KOPT-K1 (cell line): Measurements from ENCODE around the gene ATP6V0A4.
"Not testable (repeated sequence)": the region's sequence is repeated elsewhere in the genome, so short reads cannot be mapped to it uniquely, and the experiment has no call there.

Experiments used
- H3K27ac ChIP-seq: fragments of 200-600 bp; sonication (generic); 2 replicates; pipeline ENCODE4 v1.5.1; 2016; ENCODE audit warnings: antibody characterized with exemption, mild to moderate bottlenecking, low read depth, low read length; ENCODE audit not compliant: poor library complexity, severe bottlenecking
- H3K36me3 ChIP-seq: fragments of 200-600 bp; sonication (generic); 2 replicates; pipeline ENCODE4 v1.5.1; 2017; ENCODE audit warnings: antibody characterized with exemption, mild to moderate bottlenecking, low read length, moderate library complexity; ENCODE audit not compliant: insufficient read depth
- H3K9me3 ChIP-seq: fragments of 200-600 bp; sonication (generic); 2 replicates; pipeline ENCODE4 v1.5.1; 2017; ENCODE audit warnings: antibody characterized with exemption, low read length, mild to moderate bottlenecking; ENCODE audit not compliant: insufficient read depth, poor library complexity, severe bottlenecking

The ATP6V0A4 gene

DNA sequence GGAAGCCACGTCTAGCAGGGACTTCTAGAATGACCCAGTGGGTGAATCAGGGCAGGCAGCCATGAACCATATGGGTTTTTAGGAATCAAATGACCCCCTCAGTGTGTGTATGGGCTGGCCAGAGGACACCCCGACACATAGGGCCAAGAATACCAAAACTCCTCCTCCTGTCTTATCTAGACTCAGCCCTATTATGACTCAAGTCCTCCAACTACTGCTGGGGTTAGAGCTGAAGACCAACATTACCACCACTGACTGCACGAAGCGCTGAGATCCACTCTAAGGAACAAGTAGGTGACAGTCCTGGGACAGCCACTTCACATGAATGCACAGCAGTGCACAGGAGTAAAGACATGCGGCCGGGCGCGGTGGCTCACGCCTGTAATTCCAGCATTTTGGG is 85.3 kb downstream of the ATP6V0A4 start:
- Histone ChIP-seq H3K27ac (no peak overlapping the region), H3K36me3 (no peaks in the 10 kb centered on the region; the same call in 1 of the 2 replicates), H3K9me3 (no peaks in the 10 kb centered on the region)

DNA sequence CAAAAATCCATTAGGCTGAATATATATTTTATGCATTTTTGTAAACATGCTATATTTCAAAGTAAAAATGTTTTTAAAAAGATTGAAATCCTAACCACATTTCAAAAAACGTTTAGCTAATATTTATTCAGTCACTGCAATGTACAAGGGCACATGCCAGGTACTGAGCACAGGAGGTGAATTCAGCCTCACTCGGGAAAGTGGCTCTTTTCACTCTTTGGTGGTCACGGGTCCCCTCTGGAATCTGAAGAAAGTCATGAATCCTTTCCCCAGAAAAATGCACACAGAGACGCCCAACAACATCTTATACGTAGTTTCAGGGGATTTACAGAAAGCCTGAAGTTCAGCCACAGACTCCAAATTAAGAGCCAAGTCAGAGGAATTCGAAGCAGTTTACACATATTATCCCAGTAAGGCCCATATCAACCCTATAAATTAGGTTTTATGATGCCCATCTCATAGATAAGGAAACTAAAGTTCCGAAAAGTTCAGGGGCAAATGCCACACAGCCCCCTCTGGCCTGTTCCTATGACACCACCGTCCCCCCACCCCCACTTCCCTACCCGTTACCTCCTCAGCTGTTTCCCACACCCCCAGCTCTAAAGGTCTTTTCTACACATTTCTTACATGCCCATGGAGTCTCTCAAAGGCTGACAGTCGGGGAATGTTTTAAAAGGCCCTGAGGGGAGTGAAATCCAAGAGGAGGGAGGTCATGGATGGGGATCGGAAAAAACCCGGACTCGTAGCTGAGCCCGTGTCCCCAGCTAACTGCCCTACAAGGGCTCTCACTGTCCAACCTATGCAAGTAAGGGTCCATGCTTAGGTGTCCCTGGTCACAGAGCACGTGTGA is 87.2 kb downstream of the ATP6V0A4 start:
- Histone ChIP-seq H3K9me3 (no peaks in the 10 kb centered on the region), H3K36me3 (no peaks in the 10 kb centered on the region; the same call in 1 of the 2 replicates), H3K27ac (no peak overlapping the region)

DNA sequence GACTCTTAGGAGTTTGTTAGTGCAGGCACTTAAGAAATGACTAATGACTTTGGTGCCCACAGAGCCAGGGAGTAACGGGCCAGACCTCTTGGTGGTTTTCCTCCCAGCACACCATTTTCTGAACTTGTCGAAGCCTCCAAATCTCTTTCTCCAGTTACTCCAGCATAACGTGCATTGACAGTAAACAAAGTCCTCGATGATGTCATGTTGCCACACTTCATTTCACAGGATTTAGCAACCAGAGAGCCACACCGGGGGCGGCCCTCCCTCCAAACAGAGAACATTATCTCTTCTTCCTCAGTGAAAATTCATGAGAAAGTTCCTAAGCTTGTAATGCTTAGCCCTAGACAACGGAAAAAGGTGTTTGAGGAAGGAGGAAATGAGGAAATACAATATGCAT is 92.8 kb downstream of the ATP6V0A4 start:
- Histone ChIP-seq H3K36me3 (no peaks in the 10 kb centered on the region), H3K9me3 (no peaks in the 10 kb centered on the region), H3K27ac (no peak overlapping the region)

DNA sequence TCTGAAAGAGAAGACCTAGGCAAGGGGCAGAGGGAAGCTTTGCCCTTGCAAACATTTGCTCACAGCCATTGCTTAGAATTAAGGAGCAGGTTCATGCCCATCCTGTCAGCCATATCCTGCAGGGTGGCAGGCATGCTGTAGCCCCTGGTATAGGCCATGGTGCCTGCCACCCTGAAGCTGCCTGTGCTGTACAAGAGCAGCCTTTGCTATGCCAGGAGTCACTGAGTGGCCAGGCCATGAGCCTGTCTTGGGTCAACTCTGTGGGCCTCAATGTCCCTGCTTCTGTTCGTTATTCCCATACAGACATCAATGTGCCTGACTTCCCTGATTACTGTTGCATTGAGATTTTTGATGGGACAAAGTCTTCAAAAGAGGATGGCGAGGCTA is 96.5 kb downstream of the ATP6V0A4 start:
- H3K36me3 ChIP-seq: no peaks in the 10 kb centered on the region

DNA sequence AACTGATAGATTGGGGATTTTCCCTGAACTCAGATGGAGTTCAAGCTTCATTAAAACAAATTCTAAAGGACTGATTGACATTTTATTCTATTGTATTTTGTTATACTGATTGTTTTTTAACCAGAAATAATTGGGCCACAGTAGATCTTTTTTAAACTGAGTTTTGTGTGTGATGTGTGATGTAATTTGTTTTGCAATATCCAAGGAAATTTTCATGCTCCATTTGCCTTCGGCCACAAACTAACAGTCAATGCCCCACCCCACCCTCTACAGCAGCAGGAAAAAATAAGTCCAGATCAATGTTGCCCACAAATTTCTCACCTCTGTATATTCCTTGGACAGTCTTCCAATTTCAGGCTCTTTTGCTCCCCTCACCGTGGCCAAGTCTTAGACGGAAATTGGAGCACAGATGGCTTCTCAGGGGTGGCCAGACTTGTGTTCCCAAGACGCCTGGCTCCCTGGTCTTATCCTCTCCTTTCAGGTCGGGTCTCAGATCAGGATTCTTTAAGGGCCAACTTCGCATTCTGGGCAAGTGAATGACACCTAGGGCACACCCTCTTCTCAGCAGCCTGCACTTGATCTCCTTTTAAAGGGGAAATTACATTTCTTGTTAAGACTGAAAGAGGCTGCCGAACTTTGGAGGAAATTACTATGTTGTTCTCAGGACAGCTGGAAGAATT is 97.0 kb downstream of the ATP6V0A4 start, which contains the start of gene SVOPL:
Gene SVOPL, minus strand, starts transcription at position 506 of the 680 bp plus-strand sequence. CDS start 22,317 bp downstream, outside the sequence.
- Histone ChIP-seq H3K36me3 (no peaks in the 10 kb centered on the region), H3K9me3 (no peaks in the 10 kb centered on the region), H3K27ac (no peak within 1 kb of the TSS)

More for the DNA sequence above, 96.5 kb downstream of the ATP6V0A4 start:
- Histone ChIP-seq H3K27ac (no peak overlapping the region), H3K9me3 (no peaks in the 10 kb centered on the region)

DNA sequence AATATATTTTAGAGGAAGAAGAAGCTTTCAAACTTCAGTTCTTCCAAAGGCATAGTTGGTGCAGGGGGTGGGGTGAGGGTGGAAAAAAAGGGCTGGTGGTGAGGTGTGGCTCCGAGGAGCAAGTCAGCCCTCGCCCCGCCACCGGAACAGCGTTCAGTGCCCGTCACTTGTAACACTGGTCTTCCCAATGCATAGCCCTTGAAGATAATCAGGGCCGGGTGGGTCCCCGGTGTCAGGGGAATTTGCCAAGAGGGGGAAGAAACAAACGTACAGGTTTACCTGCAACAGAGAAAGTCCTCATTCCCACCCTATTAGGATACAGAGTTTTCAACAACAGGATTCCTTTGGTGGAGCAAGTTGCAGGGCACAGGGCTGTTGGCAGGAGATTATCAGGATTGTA is 98.3 kb downstream of the ATP6V0A4 start:
- Histone ChIP-seq H3K36me3 (no peaks in the 10 kb centered on the region), H3K9me3 (no peaks in the 10 kb centered on the region), H3K27ac (no peak overlapping the region)

DNA sequence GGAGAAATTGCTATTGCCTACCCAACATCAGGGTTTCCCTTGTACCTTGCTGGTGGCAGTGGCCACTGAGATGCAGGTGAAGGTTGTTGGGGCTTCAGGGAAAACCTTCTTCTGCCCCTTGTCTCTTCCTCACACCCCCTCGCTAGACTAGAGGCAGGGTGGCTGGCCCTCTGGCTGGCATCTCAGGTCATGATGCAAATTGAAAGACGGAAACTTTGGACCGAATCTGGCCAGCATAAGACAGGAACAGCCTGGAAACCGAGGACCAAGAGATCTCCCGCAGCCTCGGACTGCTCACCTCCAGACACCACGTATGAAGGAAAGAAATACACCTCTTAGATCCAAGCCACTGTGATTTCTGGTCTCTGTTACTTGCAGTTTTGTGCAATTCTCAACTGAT is 99.7 kb downstream of the ATP6V0A4 start:
- Histone ChIP-seq H3K9me3 (no peaks in the 10 kb centered on the region), H3K36me3 (no peaks in the 10 kb centered on the region), H3K27ac (no peak overlapping the region)

DNA sequence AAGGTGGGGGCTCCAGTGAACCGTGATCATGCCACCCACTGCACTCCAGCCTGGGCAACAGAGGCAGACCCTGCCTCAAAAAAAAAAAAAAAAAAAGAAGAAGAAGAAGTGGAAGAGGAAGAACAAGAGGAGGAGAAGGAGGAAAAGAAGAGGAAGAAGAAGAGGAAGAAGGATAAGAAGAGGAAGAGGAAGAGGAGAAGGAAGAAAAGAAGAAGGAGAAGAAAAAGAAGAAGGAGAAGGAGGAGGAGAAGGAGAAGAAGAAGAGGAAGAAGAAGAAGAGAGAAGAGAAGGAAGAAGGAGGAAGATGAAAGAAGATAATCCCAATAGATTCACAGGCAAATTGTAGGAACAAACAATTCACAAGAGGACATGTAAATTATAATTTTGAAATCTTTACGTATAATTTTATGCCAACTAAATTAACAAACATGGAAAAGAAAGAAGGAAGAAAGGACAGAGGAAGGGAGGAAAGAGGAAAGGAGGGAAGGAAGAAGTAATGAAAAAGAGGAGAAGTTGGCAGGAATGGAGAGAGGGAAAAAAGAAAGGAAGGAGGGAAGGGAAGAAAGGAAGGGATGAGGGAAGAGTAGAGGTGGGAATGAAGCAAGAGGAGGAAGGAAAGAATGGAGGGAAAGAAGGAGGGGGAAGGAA is 100.3 kb downstream of the ATP6V0A4 start:
- H3K9me3 ChIP-seq: no peaks in the 10 kb centered on the region
- H3K27ac ChIP-seq: no peak overlapping the region
- no peaks in the 10 kb centered on the region for H3K36me3 ChIP-seq

DNA sequence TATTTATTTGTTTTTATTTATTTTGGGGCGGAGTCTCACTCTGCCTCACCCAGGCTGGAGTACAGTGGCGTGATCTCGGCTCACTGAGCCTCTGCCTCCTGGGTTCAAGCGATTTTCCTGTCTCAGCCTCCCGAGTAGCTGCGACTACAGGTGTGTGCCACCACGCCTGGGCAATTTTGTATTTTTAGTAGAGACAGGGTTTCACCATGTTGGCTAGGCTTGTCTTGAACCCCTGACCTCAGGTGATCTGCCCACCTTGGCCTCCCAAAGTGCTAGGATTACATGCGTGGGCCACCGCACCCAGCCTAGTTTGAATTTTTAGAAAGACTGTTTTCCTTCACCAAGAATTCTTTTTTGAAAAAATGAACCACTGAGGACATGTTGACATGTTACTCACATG is 102.2 kb downstream of the ATP6V0A4 start:
- not testable (repeated sequence) for H3K36me3 ChIP-seq, H3K27ac ChIP-seq, H3K9me3 ChIP-seq

DNA sequence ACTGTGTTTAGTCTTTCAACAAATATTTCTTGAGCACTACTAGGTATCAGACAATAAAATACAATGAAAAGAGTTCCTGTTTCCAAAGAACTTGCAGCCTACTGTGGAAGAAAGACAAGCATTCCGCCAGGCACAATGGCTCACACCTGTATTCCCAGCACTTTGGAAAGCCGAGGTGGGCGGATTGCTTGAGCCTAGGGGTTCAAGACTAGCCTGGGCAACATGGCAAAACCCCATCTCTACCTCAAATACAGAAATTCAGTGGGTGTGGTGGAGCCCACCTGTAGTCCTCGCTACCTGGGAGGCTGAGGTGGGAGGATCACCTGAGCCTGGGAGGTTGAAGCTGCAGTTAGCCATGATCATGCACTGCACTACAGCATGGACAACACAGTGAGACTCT is 102.9 kb downstream of the ATP6V0A4 start:
- Histone ChIP-seq H3K36me3 (no peaks in the 10 kb centered on the region), H3K9me3 (no peaks in the 10 kb centered on the region), H3K27ac (no peak overlapping the region)

DNA sequence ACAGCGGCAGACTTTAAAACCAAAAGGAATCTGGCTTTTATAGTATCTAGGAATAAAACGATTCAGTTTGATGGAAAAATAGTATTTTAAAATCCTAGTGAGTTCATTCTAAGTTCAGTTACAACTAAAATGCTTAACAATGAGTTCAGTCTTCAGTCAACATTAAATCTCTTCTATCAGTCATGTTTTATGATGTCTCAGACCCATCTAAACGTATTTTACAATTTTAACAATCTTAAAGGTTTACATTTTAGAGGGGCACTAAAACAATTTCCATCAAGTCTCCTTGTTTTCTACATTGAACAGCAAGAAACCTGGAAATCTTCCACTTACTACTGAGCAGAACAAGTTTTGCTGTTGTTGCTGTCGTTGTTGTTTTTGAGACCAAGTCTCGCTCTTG is 106.8 kb downstream of the ATP6V0A4 start:
- Histone ChIP-seq H3K36me3 (no peaks in the 10 kb centered on the region), H3K27ac (no peak overlapping the region), H3K9me3 (peaks cover 6% of the 10 kb centered on the region)

DNA sequence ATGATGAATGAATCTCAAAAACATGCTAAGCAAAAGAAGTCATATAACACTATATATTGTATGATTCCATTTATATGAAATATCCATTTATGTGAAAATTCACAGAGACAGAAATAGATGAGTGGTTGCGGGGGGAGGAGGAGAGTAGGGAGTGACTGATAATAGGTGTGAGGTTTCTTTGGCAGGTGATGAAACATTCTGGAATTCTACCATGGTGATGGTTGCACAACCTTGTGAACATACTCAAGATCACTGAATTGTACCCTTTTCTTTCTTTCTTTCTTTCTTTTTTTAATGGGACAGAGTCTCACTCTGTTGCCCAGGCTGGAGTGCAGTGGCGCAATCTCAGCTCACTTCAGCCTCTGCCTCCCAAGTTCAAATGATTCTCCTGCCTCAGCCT is 107.5 kb downstream of the ATP6V0A4 start:
- no peaks in the 10 kb centered on the region for H3K36me3 ChIP-seq
- peaks cover 6% of the 10 kb centered on the region for H3K9me3 ChIP-seq
- H3K27ac ChIP-seq: no peak overlapping the region

DNA sequence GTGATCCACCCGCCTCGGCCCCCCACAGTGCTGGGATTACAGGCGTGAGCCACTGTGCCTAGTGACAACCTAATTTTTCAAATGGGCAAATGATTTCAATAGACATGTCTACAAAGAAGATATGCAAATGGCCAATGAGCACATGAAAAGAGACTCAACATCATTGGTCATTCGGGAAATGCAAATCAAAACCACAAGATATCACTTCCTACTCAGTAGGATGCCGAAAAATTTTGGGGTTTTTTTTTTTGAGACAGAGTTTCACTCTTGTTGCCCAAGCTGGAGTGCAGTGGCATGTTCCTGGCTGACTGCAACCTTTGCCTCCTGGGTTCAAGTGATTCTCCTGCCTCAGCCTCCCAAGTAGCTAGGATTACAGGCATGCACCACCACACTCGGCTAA is 110.0 kb downstream of the ATP6V0A4 start:
- not testable (repeated sequence) for H3K36me3 ChIP-seq, H3K9me3 ChIP-seq, H3K27ac ChIP-seq

DNA sequence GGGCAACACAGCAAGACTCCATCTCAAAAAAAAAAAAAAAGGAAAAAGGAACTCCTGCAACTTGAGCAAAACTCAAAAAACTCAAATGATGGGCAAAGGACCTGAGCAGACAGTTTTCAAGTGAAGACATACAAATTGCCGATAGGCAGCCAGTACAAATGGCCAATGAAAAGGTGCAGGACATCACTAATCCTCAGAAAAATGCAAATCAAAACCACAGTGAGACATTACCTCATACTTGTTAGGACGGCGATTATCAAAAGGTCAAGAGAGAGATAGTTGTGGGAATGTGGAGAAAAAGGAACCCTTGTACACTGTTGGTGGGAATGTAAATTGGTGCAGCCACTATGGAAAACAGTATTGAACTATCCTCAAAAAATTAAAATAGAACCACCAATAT is 113.7 kb downstream of the ATP6V0A4 start:
- H3K27ac ChIP-seq: no peak overlapping the region
- no peaks in the 10 kb centered on the region for H3K36me3 ChIP-seq
- peaks cover 6% of the 10 kb centered on the region for H3K9me3 ChIP-seq

DNA sequence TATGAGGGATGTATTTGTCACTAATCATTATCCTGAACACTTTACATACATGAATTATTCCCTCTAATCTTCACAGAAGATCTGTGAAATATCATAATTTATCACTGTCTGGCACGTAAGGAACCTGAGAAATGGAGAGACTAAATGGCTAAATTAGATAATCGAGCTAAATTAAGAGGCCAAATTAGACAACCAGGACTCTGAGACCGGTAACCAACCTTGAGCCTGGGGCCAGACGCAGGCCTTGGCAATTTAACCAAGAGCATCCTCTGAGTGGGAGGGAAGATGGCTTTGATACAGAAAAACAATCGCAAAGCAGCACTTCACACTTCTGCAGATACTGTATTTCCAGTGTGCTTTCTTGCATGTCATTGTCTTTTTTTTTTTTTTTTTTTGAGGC is 118.2 kb downstream of the ATP6V0A4 start:
- no peaks in the 10 kb centered on the region for H3K36me3 ChIP-seq
- H3K27ac ChIP-seq: no peak overlapping the region
- no peaks in the 10 kb centered on the region for H3K9me3 ChIP-seq
